NCI-H1436 (cell line): ENCODE results near the gene IL17REL.

Source experiments
- DNase-seq: peaks from one replicate; lab custom pipeline; 2025; lab: John Stamatoyannopoulos, UW

Gene IL17REL

DNA sequence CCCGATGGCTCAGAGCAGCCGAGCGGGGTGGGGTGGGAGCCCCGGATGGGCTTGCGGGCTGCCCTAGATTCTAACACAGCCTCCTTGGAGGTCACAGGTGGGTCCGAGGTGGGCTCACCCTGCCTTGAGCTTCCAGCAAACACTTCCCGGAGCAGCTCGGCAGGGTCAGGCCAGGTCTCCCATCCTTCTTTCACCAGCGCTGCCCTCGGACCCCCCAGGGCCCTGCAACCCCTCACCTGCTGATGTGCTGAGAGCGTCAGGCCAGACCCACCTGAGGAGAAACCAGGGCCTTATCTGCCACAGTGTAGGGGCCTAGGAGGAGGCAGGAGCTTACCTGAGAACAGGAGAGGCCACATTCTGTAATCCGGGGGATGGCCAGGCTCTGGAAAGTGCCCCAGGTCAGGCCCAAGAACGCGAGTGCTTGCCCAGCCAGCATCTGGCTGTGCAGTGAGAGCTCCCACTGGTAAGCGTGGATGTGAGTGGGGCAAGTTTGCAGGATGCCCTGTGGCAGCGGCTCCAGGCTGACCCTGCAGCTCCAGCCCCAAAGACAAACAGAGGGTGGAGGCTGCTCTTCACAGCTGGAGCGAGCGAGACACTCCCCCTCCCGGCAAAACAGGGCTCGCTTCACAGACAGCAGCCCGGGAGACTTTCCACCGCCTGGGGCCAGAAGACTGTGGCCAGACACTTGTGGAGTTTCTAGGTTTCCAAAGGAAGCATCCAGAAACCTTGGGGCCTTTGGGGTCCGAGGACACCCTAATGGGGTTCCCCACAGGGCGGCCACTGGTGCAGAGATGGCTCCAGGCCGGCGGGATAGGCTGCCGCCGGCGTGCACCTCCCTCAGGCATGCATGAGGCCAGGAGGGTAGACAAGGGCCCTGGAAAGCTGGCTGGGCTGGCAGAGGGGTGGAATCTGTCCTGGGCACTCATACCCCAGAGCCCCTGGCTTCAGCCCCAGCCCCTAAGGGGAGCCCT, at the start of gene IL17REL:
TSS of gene IL17REL (minus strand) at position 555 of the 971 bp plus-strand sequence. CDS start at position 436, 119 bp downstream.
- DNase-seq, result no peak

- no peak for DNase-seq
Measured at GRCh38 chr22:50061824-50062355, 49.3 kb upstream of the IL17REL start.

DNA sequence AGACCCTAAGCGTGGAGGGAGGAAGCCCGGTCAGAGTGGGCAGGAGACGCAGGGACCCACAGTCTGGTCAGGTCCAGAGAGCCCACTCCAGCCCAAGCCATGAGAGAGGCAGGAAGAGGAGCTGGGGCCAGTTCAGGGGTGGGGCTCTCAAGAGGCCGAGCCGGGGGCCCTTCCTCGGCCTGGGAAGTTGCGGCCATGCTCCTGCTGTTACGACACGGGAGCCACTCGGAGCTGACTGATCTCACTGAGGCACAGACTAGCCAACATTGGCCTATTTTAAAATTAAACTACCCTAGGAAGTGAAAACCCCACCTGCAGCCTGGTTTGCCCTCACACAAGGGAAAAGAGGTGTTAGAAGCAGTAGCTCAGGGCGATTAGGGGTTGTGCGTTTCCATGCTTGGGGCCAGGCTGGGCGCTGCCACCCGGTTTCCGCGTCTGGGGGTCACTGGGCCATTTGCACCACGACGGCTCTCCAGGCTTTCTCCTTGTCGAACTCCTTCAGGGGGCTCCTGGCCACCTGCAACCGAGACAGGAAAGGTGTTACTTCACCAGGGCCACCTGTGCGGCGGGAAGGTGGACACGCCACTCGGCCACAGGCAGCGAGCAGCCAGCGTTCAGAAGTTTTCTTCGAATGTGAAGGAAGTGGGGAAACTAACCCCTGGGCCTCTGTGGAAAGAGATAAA, 48.7 kb upstream of the IL17REL start:
- no peak for DNase-seq

DNA sequence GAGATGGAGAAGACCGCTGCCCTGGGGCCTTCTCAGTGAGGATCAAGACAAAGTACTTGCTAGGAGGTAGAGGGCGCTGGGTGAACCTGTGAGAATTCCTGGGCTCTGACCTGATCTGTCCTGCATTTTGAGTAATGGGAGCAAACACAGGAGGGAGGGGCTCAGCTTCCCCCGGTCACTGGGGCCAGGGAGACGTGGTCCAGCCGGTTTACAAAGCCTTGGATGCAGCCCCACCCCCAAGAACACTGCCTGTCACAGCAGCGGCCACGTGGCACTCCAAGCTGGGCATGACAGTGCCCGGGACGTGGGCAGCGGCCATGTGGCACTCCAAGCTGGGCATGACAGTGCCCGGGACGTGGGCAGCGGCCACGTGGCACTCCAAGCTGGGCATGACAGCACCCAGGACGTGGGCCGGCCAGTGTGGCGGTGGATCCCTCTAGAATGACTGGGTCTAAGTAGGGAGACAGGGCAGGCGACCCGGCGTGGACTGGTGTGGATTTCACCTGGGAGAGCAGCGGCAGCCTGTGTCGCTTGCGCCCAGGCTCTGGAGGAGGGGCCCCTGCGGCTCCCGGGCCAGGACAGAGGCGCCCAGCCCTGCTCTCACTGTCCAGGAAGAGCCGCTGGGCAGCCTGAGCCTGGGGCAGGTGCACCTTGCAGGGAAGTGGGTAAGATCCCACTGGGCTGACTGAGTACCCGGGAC, 48.0 kb upstream of the IL17REL start:
- DNase-seq, result no peak

- no peak for DNase-seq
Measured at GRCh38 chr22:50059881-50060262, 47.3 kb upstream of the IL17REL start.

DNA sequence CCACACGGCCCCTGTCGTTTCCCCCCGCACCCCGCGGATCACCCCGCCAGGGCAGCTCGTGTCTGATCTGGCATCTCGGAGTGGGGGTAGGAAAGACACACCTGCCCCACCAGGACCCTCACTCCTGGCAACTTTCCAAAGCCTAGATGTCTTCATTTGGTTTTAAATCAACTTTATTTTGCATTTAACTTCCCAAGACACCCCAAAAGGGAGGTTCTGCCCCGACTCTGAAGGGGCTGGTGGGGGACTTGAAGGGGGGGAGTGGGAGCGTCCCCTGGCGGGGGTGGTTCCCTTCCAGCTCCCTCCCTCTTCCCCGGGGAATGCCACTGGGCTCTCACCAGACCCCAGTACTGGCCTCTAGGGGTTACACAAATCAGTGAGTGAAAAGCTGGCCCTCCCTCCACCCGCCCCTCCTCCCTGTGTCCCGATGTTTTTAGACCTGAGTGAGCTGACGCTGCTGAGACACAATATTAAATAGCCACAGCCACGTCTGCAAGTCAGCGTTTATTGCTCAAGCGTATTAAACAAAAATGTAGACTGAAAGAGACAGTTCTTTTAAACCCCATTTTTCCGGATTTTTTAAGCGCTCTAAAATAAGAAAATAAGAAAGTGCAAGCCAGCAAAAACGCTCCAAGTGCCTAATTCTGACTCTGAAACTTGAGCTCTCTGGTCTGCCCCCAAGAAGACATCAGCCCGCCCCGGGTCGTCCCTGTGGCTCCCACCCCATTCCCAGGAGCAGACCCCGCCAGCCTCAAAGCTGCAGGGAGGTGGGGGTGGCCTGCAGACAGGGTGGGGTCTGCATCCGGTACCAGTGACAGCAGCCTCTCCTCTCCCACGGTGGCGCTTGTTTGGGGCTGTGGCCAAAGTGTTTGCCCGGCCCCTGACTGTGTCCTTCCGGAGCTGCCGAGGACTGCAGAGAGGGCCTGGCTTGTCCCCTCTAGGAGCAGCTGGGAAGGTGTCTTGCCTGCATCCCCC, 46.6 kb upstream of the IL17REL start:
- DNase-seq, result peak; percentile 84

DNA sequence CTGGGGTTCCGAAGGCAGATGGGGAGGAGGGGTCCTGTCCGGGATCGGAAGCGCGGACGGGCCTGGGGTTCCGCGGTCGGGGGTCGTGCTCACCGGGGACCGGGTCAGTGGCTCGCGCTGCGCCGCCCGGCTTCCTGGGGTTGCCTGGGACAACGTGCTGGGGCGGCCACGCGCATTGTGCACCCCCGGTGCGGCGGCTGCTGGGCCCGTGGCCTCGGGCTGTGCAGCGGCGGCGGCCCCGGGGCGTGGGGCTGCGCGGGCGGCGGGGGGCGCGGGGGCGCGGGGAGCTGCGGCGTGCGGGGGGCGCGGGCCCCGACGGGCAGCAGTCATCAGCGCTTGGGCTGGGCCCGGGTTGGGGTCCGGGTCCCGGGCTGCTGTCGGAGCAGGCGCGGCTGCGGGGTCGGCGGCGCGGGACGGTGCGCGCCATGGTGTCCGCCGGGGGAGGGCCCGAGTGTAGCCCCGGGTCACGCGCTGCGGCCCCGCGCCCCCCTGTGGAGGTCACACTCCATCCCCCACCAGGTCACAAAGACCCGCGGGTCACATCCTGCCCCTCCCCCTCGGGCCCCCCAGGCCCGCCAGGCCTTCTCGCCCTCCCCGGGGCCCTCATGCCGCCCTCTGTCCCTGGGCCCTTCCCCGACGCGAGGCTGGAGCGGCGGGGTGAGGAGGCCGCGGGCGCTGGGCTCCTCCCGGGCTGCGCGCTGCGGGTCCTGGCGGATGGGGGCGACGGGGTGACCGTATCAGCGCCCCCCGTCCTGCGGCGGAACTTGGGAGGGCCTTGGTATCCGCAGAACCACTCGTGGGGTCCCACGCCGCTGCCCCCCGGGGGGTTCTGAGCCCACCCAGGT, 45.7 kb upstream of the IL17REL start, which contains the start of gene TTLL8:
TSS of gene TTLL8 (minus strand) at position 238 of the 845 bp plus-strand sequence.
- DNase-seq, result no peak

DNA sequence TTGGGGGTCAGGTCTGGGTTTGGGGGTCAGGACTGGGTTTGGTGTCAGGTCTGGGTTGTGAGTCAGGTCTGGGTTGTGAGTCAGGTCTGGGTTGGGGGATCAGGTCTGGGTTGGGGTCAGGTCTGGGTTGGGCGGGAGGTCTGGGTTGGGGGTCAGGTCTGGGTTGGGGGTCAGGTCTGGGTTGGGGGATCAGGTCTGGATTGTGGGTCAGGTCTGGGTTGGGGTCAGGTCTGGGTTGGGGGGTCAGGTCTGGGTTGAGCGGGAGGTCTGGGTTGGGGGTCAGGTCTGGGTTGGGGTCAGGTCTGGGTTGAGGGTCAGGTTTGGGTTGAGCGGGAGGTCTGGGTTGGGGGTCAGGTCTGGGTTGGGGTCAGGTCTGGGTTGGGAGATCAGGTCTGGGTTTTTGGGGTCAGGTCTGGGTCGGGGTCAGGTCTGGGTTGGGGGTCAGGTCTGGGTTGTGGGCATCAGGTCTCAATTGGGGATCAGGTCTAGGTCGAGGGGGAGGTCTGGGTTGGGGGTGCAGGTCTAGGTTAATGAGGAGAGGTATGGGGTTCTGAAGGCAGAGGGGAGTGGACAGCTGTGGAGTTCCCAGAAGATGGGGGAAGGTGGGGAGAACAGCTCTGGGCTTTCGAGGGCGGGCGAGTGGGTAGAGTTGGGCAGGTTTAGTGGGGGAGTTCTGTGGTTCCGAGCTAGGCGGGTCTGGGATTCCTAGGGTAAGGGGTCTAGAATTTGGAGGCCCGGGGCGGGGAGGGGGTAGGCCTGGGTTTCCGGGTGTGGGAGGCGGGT, 44.9 kb upstream of the IL17REL start:
- DNase-seq, result no peak

- DNase-seq, result no peak
Measured at GRCh38 chr22:50056214-50056972, 43.8 kb upstream of the IL17REL start.

GRCh38 chr22:50053861-50054260, 41.3 kb upstream of the IL17REL start:
- DNase-seq, result no peak

DNA sequence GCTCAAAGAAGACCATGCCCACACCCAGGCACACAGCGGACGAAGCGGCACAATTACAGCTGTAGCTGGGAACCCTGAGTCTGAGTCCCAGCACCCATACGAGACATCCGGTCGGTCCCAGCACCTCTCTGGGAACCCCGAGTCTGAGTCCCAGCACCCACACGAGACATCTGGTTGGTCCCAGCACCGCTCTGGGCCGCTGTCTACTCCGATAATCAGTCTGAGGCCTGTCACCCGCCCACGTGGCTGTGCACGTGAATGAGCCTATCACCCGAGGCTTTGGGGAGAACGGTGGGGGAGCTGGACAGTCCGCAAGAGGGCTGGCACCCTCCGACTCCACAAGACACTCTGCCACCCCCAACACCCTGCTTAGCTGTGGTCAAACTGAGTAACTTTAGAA, 39.4 kb upstream of the IL17REL start:
- no peak for DNase-seq

GRCh38 chr22:50049299-50050195, 37.0 kb upstream of the IL17REL start:
- DNase-seq, result no peak

- DNase-seq, result no peak
Measured at GRCh38 chr22:50048836-50049235, 36.3 kb upstream of the IL17REL start.

DNA sequence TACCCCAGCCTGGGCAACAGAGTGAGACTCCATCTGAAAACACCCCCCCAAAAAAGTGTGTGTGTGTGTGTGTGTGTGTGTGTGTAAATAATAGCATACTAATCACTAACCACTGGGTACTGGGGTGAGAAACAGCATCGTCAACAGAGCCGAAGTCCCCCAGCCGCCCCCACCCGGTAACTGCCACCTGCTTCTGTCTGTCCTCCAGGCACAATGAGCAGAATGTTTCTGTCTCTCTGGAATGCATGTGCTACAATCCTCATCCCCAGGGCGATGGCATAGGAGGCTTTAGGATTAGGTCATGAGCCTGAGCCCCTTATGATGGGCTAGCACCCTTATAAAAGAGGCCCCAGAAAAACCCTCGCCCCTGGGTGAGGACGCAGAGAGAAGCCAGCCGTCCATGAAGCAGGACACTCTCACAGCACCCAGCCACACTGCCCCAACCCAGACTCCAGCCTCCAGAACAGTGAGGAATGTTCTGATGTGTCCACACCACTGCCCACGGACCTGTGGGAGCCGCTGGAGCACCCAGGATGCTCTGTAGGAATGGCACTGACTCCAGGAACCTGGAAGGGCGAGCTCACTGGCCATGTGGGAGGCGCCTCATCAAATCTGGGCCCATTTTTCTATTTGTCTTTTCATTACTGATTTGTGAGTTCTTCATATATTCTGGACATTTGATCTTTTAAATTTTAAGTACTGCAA, 35.6 kb upstream of the IL17REL start:
- no peak for DNase-seq

GRCh38 chr22:50047346-50047745, 34.8 kb upstream of the IL17REL start:
- no peak for DNase-seq

DNA sequence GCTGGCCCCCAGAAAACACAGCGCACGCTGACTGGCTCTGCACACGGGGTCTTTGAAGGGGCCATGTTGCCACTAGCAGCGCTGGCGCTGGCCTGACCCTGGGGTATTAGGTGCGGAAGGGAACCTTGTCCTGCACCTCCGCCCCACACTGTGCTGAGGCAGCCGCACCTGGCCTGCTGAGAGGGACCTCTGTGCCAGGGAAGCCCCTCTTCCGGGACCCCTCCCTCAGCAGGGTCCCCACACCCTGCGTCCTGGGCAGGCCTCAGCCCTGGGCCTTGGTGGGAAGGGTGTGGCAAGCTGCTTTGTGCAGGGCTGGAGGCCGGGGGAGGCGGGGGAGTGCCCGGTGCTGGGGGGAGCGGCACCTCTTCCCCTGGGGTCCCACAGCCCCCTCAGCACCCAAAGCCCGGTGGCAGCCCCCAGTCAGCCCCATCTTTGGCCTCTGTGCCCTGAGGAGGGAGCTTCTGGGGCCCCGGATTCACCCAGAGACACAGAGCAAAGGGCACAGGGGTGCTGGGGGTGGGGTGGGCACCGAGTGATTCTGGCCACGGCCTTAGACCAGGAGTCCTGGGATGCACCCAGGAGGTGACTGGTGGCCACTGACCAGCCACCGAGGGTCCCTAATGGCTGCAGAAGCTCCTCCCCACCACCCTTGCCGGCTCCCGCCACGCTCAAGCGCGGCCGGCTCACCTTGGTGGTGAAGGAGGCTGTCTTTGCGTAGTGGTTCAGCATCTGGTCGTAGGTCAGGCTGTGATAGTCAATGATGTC, 34.1 kb upstream of the IL17REL start:
- no peak for DNase-seq
